ENCODE measurements around the gene SPATS2L.

- TF ChIP-seq EP300 (IDR thresholded peaks at IDR 0.05) (no peak), POLR2A (IDR thresholded peaks at IDR 0.05; ENCODE audit: low read depth) (no peak), POLR2AphosphoS5 (IDR thresholded peaks at IDR 0.05) (no peak), CTCF (IDR thresholded peaks at IDR 0.05) (no peak)
Measured at GRCh38 chr2:200447139-200447855, 140.8 kb downstream of the SPATS2L start.

Measured in esophagus muscularis mucosa (tissue), 4 donors.